WI38 (cell line): ENCODE data around the gene PER3.

ENCODE experiments used
- H3K4me3 ChIP-seq: 2 replicates; pipeline ENCODE4 v1.5.1; 2011; ENCODE audit warnings: low read depth, mild to moderate bottlenecking, control low read depth, low read length
- TF ChIP-seq, protein P1 (sequence below): IDR thresholded peaks from 2 replicates; pipeline ENCODE4 v1.5.1; 2012; ENCODE audit warnings: low read depth, mild to moderate bottlenecking, control low read depth, low read length

Gene PER3

DNA sequence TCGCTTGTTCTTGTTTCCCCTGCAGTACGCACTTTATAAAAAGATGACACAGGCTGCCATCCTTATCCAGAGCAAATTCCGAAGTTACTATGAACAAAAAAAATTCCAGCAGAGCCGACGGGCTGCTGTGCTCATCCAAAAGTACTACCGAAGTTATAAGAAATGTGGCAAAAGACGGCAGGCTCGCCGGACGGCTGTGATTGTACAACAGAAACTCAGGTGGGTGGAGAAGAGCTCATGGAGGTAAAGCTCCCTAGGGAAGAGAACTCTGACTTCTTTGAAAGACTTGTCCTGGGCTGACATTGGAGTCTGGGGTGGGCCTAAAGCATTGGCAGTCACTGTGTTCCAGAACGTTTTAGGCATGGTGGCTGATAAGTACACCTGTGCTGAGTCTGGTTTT, 32.9 kb upstream of the PER3 start:
- no peak overlapping the region for H3K4me3 ChIP-seq
- TF ChIP-seq, protein P1, sequence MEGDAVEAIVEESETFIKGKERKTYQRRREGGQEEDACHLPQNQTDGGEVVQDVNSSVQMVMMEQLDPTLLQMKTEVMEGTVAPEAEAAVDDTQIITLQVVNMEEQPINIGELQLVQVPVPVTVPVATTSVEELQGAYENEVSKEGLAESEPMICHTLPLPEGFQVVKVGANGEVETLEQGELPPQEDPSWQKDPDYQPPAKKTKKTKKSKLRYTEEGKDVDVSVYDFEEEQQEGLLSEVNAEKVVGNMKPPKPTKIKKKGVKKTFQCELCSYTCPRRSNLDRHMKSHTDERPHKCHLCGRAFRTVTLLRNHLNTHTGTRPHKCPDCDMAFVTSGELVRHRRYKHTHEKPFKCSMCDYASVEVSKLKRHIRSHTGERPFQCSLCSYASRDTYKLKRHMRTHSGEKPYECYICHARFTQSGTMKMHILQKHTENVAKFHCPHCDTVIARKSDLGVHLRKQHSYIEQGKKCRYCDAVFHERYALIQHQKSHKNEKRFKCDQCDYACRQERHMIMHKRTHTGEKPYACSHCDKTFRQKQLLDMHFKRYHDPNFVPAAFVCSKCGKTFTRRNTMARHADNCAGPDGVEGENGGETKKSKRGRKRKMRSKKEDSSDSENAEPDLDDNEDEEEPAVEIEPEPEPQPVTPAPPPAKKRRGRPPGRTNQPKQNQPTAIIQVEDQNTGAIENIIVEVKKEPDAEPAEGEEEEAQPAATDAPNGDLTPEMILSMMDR, result no peak

DNA sequence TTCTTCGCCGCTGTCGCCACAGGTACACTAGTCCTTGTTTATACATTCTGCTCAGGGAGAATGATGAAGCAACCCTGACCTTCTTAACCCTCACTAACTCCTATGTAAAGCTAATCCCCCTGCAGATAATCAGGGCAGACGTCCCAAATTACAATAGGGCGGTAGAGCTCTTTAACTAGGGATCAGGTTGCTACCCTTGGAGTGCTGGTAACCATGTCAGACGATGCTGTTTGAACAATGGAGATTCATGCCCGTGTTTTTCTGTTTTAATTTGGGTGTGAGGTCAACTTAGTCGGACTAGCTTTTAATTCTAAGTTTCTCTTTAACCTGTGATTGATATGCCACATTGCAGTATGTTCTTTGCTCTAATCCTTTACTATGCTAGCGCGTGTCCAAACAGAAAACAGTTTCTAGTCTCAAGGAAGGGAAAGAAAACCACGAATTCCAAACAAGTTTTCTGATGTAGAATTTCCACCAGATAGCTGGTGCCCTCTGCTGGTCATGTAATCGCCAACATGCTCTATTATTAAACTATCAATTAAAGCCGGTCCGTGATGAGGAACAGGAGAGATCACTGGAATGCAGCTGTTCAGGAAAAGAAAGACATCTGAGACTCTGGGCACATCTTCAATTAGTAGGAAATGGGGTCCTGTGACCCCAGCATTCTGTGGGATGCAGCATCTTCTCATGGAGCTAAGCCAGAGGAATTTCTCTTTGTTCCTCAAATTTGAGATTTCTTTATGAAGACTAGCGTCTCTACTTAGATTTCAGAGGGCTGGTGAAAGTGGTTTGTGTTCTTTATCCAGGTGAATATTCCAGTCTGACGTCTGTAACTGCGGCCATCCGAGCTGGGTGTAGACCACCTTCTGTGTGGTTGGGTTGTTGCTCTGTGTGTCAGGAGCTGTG, 31.3 kb upstream of the PER3 start:
- TF ChIP-seq, protein P1, result peak; percentile 59
- peak overlapping the region; percentile 44 for H3K4me3 ChIP-seq

DNA sequence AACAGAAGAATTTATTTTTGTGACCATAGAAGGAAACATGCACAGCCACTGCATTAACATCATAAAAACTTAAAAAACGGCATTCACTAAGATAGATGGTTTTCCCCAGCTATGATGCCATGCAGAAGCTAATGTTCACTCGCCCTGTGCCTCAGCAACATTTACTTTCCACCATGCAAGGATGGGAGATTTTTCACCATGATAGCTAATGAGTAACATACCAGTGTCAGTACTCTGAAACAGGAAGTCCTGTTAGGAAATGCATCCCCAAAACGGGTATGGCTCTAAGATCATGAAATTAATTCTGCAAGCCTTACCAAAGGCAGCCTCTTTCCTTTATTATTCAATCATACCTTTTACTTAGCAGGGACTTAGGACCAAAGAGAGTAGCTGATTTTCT, 30.4 kb upstream of the PER3 start:
- TF ChIP-seq, protein P1, result no peak
- H3K4me3 ChIP-seq, result no peak overlapping the region

DNA sequence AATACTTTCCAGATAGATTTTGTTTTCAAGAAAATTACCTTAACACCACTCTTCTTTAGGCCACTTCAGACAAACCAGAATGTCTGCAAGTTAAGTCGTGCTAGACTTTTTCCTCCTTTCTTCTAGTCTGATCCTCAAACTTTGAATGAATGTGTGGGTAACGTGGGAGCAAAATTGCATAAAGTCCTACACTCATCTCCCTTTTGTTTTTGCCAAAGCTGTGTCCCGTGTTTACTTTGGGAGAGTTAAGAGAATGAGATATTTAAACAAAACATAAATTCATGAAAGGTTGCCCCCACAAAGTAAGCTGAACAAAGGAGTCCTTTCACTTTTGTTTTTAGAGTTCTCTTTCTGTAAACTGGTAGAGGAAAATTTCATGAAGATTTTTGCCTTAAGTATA, 29.9 kb upstream of the PER3 start:
- H3K4me3 ChIP-seq, result no peak overlapping the region

DNA sequence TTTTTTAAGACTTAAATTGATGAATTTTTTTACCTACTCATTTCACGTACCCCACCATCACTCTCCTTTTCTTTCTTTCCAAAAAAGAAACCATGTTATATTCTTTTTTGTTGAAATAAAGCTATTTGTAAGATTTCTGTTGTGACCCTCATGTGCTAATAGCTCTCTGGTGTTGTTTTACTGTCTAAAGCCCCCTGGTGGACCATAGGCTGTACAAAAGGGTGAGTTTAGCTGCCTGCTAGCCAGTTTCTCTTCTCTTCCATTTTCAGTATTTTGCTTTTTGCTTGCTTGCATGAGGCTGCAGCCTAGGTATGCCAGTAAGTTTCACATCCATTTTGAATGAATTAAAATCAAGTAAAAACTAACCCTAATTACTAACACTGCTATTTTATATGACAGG, 28.6 kb upstream of the PER3 start:
- TF ChIP-seq, protein P1, result peak; percentile 23; the same call in 1 of the 2 replicates
- H3K4me3 ChIP-seq, result no peak overlapping the region

More for the DNA sequence above, 29.9 kb upstream of the PER3 start:
- TF ChIP-seq, protein P1, result no peak

DNA sequence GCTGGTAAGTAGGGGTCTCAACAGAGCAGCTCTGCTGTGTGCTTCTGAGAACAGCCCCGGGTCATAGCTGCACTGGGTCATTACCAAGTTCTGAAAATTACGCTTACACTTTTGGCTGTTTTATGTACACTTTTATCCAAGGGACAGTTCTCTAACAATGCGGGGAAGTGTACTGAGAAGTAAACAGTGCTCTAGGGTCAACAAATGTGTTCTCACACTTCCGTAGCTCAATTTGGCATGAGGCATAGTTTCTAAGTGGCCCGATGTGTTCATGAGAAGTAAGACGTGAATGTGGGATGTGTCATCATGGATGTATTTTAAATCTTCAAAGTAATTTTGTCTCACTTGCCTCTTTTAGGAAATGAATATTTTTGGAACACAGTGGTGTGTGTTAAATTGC, 23.8 kb upstream of the PER3 start:
- H3K4me3 ChIP-seq, result no peak overlapping the region
- TF ChIP-seq, protein P1, result no peak

DNA sequence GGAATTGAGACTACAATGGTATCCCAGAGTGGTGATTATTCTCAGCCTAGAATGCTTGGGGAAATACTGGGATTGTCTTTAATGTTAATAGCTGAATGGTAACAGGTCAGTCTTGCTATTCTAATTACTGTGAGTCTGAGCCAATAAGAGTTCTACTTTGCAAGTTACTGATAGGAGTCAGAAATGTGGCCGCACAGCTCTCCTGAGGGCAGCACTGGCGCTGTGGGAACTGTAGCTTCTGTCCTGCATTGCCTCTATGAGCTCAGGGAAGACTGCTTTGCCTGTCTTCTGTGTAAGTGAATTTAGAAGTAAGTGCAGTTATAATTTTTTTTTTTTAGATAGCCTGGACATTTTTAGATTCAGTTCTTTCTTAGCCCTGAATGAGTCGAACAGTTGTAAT, 23.0 kb upstream of the PER3 start:
- no peak overlapping the region for H3K4me3 ChIP-seq
- TF ChIP-seq, protein P1, result no peak
